Fibroblast of skin of scalp (primary cell): ENCODE data around the gene ORAI2.
"Not testable (repeated sequence)": the region's sequence is repeated elsewhere in the genome, so short reads cannot be mapped to it uniquely, and the experiment has no call there.

Experiments
- DNase-seq: peaks from one replicate; pipeline ENCODE4 v3.0.0-alpha.2; 2013

The ORAI2 gene

GRCh38 chr7:102469972-102470825 lies 36.8 kb downstream of the ORAI2 start:
- DNase-seq: no peak

GRCh38 chr7:102471791-102472125 lies 38.4 kb downstream of the ORAI2 start:
- DNase-seq: no peak

- DNase-seq: no peak
Measured at GRCh38 chr7:102472126-102473041, 39.0 kb downstream of the ORAI2 start.

GRCh38 chr7:102473271-102473991 lies 40.1 kb downstream of the ORAI2 start:
- no peak for DNase-seq

GRCh38 chr7:102474116-102474515 lies 40.7 kb downstream of the ORAI2 start:
- not testable (repeated sequence) for DNase-seq

GRCh38 chr7:102474736-102475435 lies 41.5 kb downstream of the ORAI2 start:
- not testable (repeated sequence) for DNase-seq

GRCh38 chr7:102478314-102479208 lies 45.2 kb downstream of the ORAI2 start, which contains the start of gene POLR2J:
Gene POLR2J, minus strand, starts transcription at chr7:102478922. Its CDS starts 62 bp downstream, at chr7:102478860.
- DNase-seq: peak; percentile 77

GRCh38 chr7:102479209-102479584 lies 45.8 kb downstream of the ORAI2 start:
- not testable (repeated sequence) for DNase-seq

GRCh38 chr7:102479982-102480637 lies 46.7 kb downstream of the ORAI2 start:
- DNase-seq: not testable (repeated sequence)

GRCh38 chr7:102481962-102482361 lies 48.6 kb downstream of the ORAI2 start:
- not testable (repeated sequence) for DNase-seq

- not testable (repeated sequence) for DNase-seq
Measured at GRCh38 chr7:102484317-102484716, 50.9 kb downstream of the ORAI2 start.

GRCh38 chr7:102490529-102491075 lies 57.2 kb downstream of the ORAI2 start:
- not testable (repeated sequence) for DNase-seq

- DNase-seq: not testable (repeated sequence)
Measured at GRCh38 chr7:102493220-102493935, 60.0 kb downstream of the ORAI2 start.

GRCh38 chr7:102494026-102494425 lies 60.7 kb downstream of the ORAI2 start:
- DNase-seq: not testable (repeated sequence)

- DNase-seq: not testable (repeated sequence)
Measured at GRCh38 chr7:102494473-102495149, 61.2 kb downstream of the ORAI2 start.

GRCh38 chr7:102496861-102497260 lies 63.5 kb downstream of the ORAI2 start:
- not testable (repeated sequence) for DNase-seq

GRCh38 chr7:102497308-102497707 lies 63.9 kb downstream of the ORAI2 start:
- DNase-seq: not testable (repeated sequence)

GRCh38 chr7:102498321-102498720 lies 64.9 kb downstream of the ORAI2 start:
- not testable (repeated sequence) for DNase-seq

- not testable (repeated sequence) for DNase-seq
Measured at GRCh38 chr7:102503141-102503540, 69.8 kb downstream of the ORAI2 start.
